PC-3 (cell line): ENCODE data around the gene BCAS3. TPM values are rescaled to one million over a fixed set of nuclear protein-coding genes. Genes with fewer than 3 reads are reported as not detected.
"Not testable (repeated sequence)": the region's sequence is repeated elsewhere in the genome, so short reads cannot be mapped to it uniquely, and the experiment has no call there.

ENCODE experiments used
- ATAC-seq: fragments of 200-7000 bp; cut with Tn5 transposase; 2 replicates; pipeline ENCODE4 v1.9.1; 2020; ENCODE audit warnings: mild to moderate bottlenecking, moderate library complexity
- BruUV-seq: library from RNA; stranded (reverse); fragments of 400-500 nt; replicated peaks from 2 replicates; lab custom pipeline; 2021; lab: Mats Ljungman, UMichigan
- CTCF ChIA-PET: fragments of 300-600 bp; sonication (Branson Sonifier 250); formaldehyde crosslinking; loops from one replicate; lab custom pipeline; 2022; ENCODE audit warnings: antibody characterized with exemption; lab: Charles Lee
- POLR2A ChIA-PET: fragments of 300-600 bp; sonication (Branson Sonifier 250); formaldehyde crosslinking; loops from one replicate; lab custom pipeline; 2022; ENCODE audit warnings: antibody characterized with exemption; ENCODE audit not compliant: unreplicated experiment; lab: Charles Lee
- DNase-seq: peaks from one replicate; pipeline ENCODE4 v3.0.0-alpha.2; 2015
- H2AFZ ChIP-seq: fragments of 300-600 bp; sonication (generic); 2 replicates; pipeline ENCODE4 v1.6.0; 2016; ENCODE audit warnings: antibody characterized with exemption, low read length
- H3F3A ChIP-seq: fragments of 300-600 bp; sonication (generic); one replicate; pipeline ENCODE4 v1.6.0; 2017; ENCODE audit warnings: antibody characterized with exemption, low read length, control low read depth, mild to moderate bottlenecking; ENCODE audit not compliant: unreplicated experiment
- H3K27ac ChIP-seq: fragments of 300-600 bp; sonication (generic); 2 replicates; pipeline ENCODE4 v1.5.1; 2016; ENCODE audit warnings: mild to moderate bottlenecking, low read length
- H3K27me3 ChIP-seq: fragments of 300-600 bp; sonication (generic); 2 replicates; pipeline ENCODE4 v1.6.1; 2016; ENCODE audit warnings: low read length, mixed read lengths
- H3K36me3 ChIP-seq: fragments of 300-600 bp; sonication (generic); 2 replicates; pipeline ENCODE4 v1.6.1; 2016; ENCODE audit warnings: low read depth, mixed run types, low read length, mixed read lengths
- H3K4me1 ChIP-seq: fragments of 300-600 bp; sonication (generic); 2 replicates; pipeline ENCODE4 v1.5.1; 2016; ENCODE audit warnings: low read length; ENCODE audit not compliant: insufficient read depth
- H3K4me2 ChIP-seq: fragments of 300-600 bp; sonication (generic); 2 replicates; pipeline ENCODE4 v1.6.0; 2016; ENCODE audit warnings: low read length
- H3K4me3 ChIP-seq: fragments of 300-600 bp; sonication (generic); 2 replicates; pipeline ENCODE4 v1.5.1; 2016; ENCODE audit warnings: mild to moderate bottlenecking, low read length, mixed read lengths
- H3K79me2 ChIP-seq: fragments of 300-600 bp; sonication (generic); 2 replicates; pipeline ENCODE4 v1.6.1; 2017; ENCODE audit warnings: low read length, mixed read lengths
- H3K9ac ChIP-seq: fragments of 300-600 bp; sonication (generic); 2 replicates; pipeline ENCODE4 v1.6.0; 2016; ENCODE audit warnings: mild to moderate bottlenecking, low read length
- H3K9me2 ChIP-seq: fragments of 300-600 bp; sonication (generic); replicated peaks from 2 replicates; pipeline ENCODE4 v1.6.1; 2016; ENCODE audit warnings: mixed run types, low read length, mixed read lengths
- H3K9me3 ChIP-seq: fragments of 300-600 bp; sonication (generic); 2 replicates; pipeline ENCODE4 v1.6.1; 2016; ENCODE audit warnings: low read length, mixed read lengths
- H4K20me1 ChIP-seq: fragments of 300-600 bp; sonication (generic); 2 replicates; pipeline ENCODE4 v1.6.1; 2016; ENCODE audit warnings: low read length, mixed read lengths
- CTCF ChIP-seq: fragments of 300-600 bp; sonication (generic); conservative IDR thresholded peaks from 2 replicates; pipeline ENCODE4 v1.5.1; 2017; ENCODE audit warnings: antibody characterized with exemption, low read depth, mild to moderate bottlenecking, low read length
- EZH2 ChIP-seq: fragments of 300-600 bp; sonication (generic); IDR thresholded peaks from one replicate; pipeline ENCODE4 v1.6.1; 2017; ENCODE audit warnings: antibody characterized with exemption, mild to moderate bottlenecking, low read length; ENCODE audit not compliant: unreplicated experiment
- EZH2phosphoT487 ChIP-seq: fragments of 300-600 bp; sonication (generic); IDR thresholded peaks from 2 replicates; pipeline ENCODE4 v1.6.1; 2018; ENCODE audit warnings: mild to moderate bottlenecking, antibody characterized with exemption, low read length, borderline replicate concordance
- intact Hi-C: fragments of 100-400 bp; cut with micrococcal nuclease; formaldehyde crosslinking; loops from 2 replicates; pipeline ENCODE4 v1.9.0; 2023
- total RNA-seq: library from RNA; depleted of rRNA; stranded (reverse); fragments of >200 nt; gene quantifications from 2 replicates; pipeline ENCODE4 v1.2.3, GENCODE V29; 2014

BCAS3 gene
- total RNA-seq, 1 experiment from 2014 or later: 25.9 TPM

- Histone ChIP-seq H3K27me3 (no peaks in the 10 kb centered on the region), H3K27ac (no peak overlapping the region), H3K9me2 (no peaks in the 10 kb centered on the region), H3K4me1 (no peaks in the 10 kb centered on the region), H4K20me1 (no peaks in the 10 kb centered on the region), H3K4me2 (no peak overlapping the region), H3F3A (no peaks in the 10 kb centered on the region), H3K79me2 (no peaks in the 10 kb centered on the region), H3K4me3 (no peak overlapping the region), H3K9me3 (no peaks in the 10 kb centered on the region), H3K36me3 (no peaks in the 10 kb centered on the region), H2AFZ (no peak overlapping the region), H3K9ac (no peak overlapping the region)
- CTCF ChIA-PET: no interaction called here
- no peak for DNase-seq
- TF ChIP-seq EZH2: no peak
- no peak for TF ChIP-seq CTCF
- TF ChIP-seq EZH2phosphoT487: no peak
- POLR2A ChIA-PET: interaction anchor here (0.6 kb wide), 1 partner anchor 934 kb away, joined by 11 read pairs; no protein-coding TSS in a partner anchor
- intact Hi-C loops: no loop called here
- BruUV-seq: no TSS peak
- no peak for ATAC-seq
Observed at GRCh38 chr17:60874772-60875171, 197.1 kb downstream of the BCAS3 start.

GRCh38 chr17:60886731-60887613 is 209.3 kb downstream of the BCAS3 start:
- intact Hi-C loops, CTCF ChIA-PET, H3F3A ChIP-seq, H3K36me3 ChIP-seq, H4K20me1 ChIP-seq, POLR2A ChIA-PET, H3K27me3 ChIP-seq, H3K79me2 ChIP-seq, H3K9me3 ChIP-seq, H3K9me2 ChIP-seq: not testable (repeated sequence)
- TSS peak; percentile 76 for BruUV-seq
- Histone ChIP-seq H3K9ac (peak overlapping the region; percentile 71), H2AFZ (peak overlapping the region; percentile 79), H3K4me2 (peak overlapping the region; percentile 87), H3K4me3 (peak overlapping the region; percentile 70), H3K27ac (peak overlapping the region; percentile 53), H3K4me1 (peaks cover 25% of the 10 kb centered on the region)
- ATAC-seq (peak; percentile 30), DNase-seq (peak; percentile 23)

GRCh38 chr17:60887614-60888028 is 210.0 kb downstream of the BCAS3 start:
- no TSS peak for BruUV-seq
- no peaks in the 10 kb centered on the region for H3F3A ChIP-seq
- intact Hi-C loops: no loop called here

More at GRCh38 chr17:60887614-60888028, 210.0 kb downstream of the BCAS3 start:
- ATAC-seq (no peak; the same call in 1 of the 2 replicates), DNase-seq (peak; percentile 29)
- Histone ChIP-seq H3K4me2 (peak overlapping the region; percentile 87), H3K36me3 (no peaks in the 10 kb centered on the region), H3K79me2 (peaks cover 9% of the 10 kb centered on the region), H3K27me3 (no peaks in the 10 kb centered on the region), H3K9ac (peak overlapping the region; percentile 71), H4K20me1 (no peaks in the 10 kb centered on the region), H3K27ac (peak overlapping the region; percentile 53), H3K4me1 (peaks cover 25% of the 10 kb centered on the region), H2AFZ (peak overlapping the region; percentile 79), H3K9me2 (no peaks in the 10 kb centered on the region), H3K4me3 (peak overlapping the region; percentile 70), H3K9me3 (no peaks in the 10 kb centered on the region)
- POLR2A ChIA-PET: interaction anchor here (0.9 kb wide), 1 partner anchor 70 kb away, joined by 4 read pairs; no protein-coding TSS in a partner anchor
- TF ChIP-seq CTCF (no peak), EZH2 (no peak), EZH2phosphoT487 (no peak)
- CTCF ChIA-PET: no interaction called here
